Progenitor cell of endocrine pancreas (in vitro differentiated cells): ENCODE data around the gene CLASP1. TPM values are rescaled to one million over a fixed set of nuclear protein-coding genes. Genes with fewer than 3 reads are reported as not detected.

Experiments used
- DNase-seq: peaks from one replicate; pipeline ENCODE4 v3.0.0; 2021; ENCODE audit warnings: low spot score; ENCODE audit not compliant: unreplicated experiment
- H3K27ac Mint-ChIP-seq: 2 replicates; pipeline ENCODE4 v1.8.0; 2021; ENCODE audit warnings: mild to moderate bottlenecking, moderate library complexity, mixed read lengths
- H3K27me3 Mint-ChIP-seq: 2 replicates; pipeline ENCODE4 v1.8.0; 2021; ENCODE audit warnings: mixed read lengths
- H3K36me3 Mint-ChIP-seq: 2 replicates; pipeline ENCODE4 v1.8.0; 2022; ENCODE audit warnings: mixed read lengths; ENCODE audit not compliant: insufficient read depth
- H3K4me1 Mint-ChIP-seq: 2 replicates; pipeline ENCODE4 v1.8.0; 2021; ENCODE audit warnings: low read depth, mixed read lengths
- H3K4me3 Mint-ChIP-seq: 2 replicates; pipeline ENCODE4 v1.8.0; 2021; ENCODE audit warnings: low read depth, mild to moderate bottlenecking, moderate library complexity, mixed read lengths
- H3K9me3 Mint-ChIP-seq: 2 replicates; pipeline ENCODE4 v1.8.0; 2021; ENCODE audit warnings: low read depth, mixed read lengths
- total RNA-seq: library from RNA; stranded (reverse); gene quantifications from 2 replicates; pipeline ENCODE4 v1.2.1, GENCODE V29; 2021
- TF ChIP-seq, protein P1 (sequence below): fragments of 200-600 bp; sonication (generic); IDR thresholded peaks from one replicate; pipeline ENCODE4 v1.5.0; 2021; ENCODE audit warnings: antibody characterized with exemption, mild to moderate bottlenecking; ENCODE audit not compliant: unreplicated experiment

Gene CLASP1
- total RNA-seq, 1 donor from 2014 or later: 102 TPM

- Mint-ChIP-seq H3K9me3 (no peaks in the 10 kb centered on the region), H3K27ac (peak overlapping the region; percentile 86), H3K36me3 (peaks cover 6% of the 10 kb centered on the region), H3K27me3 (no peaks in the 10 kb centered on the region), H3K4me3 (no peak overlapping the region), H3K4me1 (peaks cover 9% of the 10 kb centered on the region)
- TF ChIP-seq, protein P1, sequence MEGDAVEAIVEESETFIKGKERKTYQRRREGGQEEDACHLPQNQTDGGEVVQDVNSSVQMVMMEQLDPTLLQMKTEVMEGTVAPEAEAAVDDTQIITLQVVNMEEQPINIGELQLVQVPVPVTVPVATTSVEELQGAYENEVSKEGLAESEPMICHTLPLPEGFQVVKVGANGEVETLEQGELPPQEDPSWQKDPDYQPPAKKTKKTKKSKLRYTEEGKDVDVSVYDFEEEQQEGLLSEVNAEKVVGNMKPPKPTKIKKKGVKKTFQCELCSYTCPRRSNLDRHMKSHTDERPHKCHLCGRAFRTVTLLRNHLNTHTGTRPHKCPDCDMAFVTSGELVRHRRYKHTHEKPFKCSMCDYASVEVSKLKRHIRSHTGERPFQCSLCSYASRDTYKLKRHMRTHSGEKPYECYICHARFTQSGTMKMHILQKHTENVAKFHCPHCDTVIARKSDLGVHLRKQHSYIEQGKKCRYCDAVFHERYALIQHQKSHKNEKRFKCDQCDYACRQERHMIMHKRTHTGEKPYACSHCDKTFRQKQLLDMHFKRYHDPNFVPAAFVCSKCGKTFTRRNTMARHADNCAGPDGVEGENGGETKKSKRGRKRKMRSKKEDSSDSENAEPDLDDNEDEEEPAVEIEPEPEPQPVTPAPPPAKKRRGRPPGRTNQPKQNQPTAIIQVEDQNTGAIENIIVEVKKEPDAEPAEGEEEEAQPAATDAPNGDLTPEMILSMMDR: no peak
- no peak for DNase-seq
Measured at GRCh38 chr2:121524685-121525425, 124.4 kb downstream of the CLASP1 start.

- Mint-ChIP-seq H3K27me3 (no peaks in the 10 kb centered on the region), H3K36me3 (peaks cover 10% of the 10 kb centered on the region), H3K27ac (peak overlapping the region; percentile 52), H3K9me3 (no peaks in the 10 kb centered on the region), H3K4me3 (no peak overlapping the region), H3K4me1 (peaks cover 11% of the 10 kb centered on the region)
- TF ChIP-seq, protein P1: no peak
- DNase-seq: no peak
Measured at GRCh38 chr2:121521359-121521758, 127.9 kb downstream of the CLASP1 start.

DNA sequence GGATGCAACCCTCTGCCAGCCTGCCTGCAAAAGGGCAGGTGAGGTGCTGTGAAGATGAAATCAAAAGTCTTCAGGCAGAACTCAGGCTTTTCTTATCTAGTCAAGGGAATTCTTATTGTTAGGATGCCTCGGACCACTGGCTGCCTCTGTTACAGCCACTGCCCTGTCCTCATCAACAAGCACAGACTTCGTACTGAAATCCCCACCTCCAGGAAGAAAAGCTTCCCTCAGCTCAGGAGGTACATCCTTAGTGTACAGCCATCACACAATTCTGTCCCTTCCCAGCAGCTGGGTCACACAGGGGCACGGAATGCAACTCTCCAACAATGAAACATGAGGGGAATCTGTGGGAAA, 128.6 kb downstream of the CLASP1 start:
- H3K9me3 Mint-ChIP-seq: no peaks in the 10 kb centered on the region
- H3K4me3 Mint-ChIP-seq: no peak overlapping the region
- peaks cover 11% of the 10 kb centered on the region for H3K4me1 Mint-ChIP-seq
- no peak for DNase-seq
- no peak overlapping the region for H3K27ac Mint-ChIP-seq
- H3K36me3 Mint-ChIP-seq: peaks cover 9% of the 10 kb centered on the region
- TF ChIP-seq, protein P1: no peak
- no peaks in the 10 kb centered on the region for H3K27me3 Mint-ChIP-seq

DNA sequence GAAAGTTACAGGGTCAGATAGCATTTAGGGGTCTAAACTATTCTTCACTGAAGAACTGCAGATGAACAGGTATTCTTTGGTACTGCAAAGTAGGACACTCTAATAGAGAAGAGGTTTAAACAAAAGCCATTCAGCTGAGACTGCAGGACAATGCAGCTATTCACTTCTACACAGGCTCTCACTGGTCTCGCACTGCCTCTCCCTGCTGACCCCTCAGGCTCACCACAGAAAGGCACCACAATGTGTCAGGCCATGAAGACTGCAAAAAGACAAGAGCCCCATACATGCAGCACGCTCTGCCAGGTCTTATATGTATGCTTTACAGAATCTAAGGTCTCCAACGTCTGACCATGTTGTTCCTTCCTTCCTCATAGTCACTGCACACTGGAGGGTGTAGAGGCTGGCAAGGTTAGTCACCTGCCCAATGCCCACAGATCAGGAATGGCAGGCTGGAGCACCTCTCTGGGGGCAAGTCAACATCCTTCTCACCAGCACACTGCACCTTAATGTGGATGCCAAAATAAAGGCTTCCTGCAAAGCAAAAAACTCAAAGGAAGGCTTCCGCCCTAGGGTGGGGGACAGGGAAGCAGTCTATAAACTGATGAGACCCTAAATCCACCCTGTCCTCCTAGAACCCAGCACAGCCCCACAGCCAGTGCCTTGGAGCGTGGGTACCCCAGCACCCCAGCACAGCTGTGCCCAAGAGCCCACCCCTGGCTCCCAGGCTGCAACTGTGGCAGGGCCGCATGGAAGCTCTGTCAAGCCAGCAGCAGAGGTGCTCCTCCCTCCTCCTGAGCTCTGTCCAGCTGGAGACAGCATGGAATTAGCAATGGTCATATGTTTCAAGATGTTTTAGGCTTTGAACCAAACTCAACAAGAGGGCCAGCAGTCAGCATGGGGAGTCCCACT, 129.3 kb downstream of the CLASP1 start:
- Mint-ChIP-seq H3K4me3 (no peak overlapping the region), H3K9me3 (no peaks in the 10 kb centered on the region), H3K27me3 (no peaks in the 10 kb centered on the region), H3K4me1 (peaks cover 11% of the 10 kb centered on the region), H3K36me3 (peaks cover 8% of the 10 kb centered on the region), H3K27ac (peak overlapping the region; percentile 89)
- TF ChIP-seq, protein P1: no peak
- DNase-seq: no peak

GRCh38 chr2:121519153-121519552, 130.1 kb downstream of the CLASP1 start:
- TF ChIP-seq, protein P1: no peak
- H3K27ac Mint-ChIP-seq: peak overlapping the region; percentile 89
- peaks cover 12% of the 10 kb centered on the region for H3K36me3 Mint-ChIP-seq
- no peaks in the 10 kb centered on the region for H3K27me3 Mint-ChIP-seq
- H3K4me3 Mint-ChIP-seq: no peak overlapping the region
- H3K4me1 Mint-ChIP-seq: peaks cover 11% of the 10 kb centered on the region
- H3K9me3 Mint-ChIP-seq: no peaks in the 10 kb centered on the region
- DNase-seq: no peak
